Uterus (tissue), 2 donors: ENCODE measurements around the gene REN.

Source experiments
- POLR2A ChIP-seq, 2 donors: fragments of 450-650 bp; IDR thresholded peaks; one replicate each; pipeline ENCODE4 v1.6.1; 2016; ENCODE audit warnings: antibody characterized with exemption in 2 of 2, mild to moderate bottlenecking in 1 of 2, moderate library complexity in 1 of 2
- TF ChIP-seq, protein P1 (sequence below), 4 experiments: fragments of 200-600 bp in 2 of 4; fragments of 450-650 bp in 2 of 4; sonication (generic) in 2 of 4; IDR thresholded peaks; one replicate each; pipeline ENCODE4 v1.5.1; 2016 to 2019; ENCODE audit warnings: antibody characterized with exemption in 4 of 4, mild to moderate bottlenecking in 2 of 4, moderate library complexity in 1 of 4

DNA sequence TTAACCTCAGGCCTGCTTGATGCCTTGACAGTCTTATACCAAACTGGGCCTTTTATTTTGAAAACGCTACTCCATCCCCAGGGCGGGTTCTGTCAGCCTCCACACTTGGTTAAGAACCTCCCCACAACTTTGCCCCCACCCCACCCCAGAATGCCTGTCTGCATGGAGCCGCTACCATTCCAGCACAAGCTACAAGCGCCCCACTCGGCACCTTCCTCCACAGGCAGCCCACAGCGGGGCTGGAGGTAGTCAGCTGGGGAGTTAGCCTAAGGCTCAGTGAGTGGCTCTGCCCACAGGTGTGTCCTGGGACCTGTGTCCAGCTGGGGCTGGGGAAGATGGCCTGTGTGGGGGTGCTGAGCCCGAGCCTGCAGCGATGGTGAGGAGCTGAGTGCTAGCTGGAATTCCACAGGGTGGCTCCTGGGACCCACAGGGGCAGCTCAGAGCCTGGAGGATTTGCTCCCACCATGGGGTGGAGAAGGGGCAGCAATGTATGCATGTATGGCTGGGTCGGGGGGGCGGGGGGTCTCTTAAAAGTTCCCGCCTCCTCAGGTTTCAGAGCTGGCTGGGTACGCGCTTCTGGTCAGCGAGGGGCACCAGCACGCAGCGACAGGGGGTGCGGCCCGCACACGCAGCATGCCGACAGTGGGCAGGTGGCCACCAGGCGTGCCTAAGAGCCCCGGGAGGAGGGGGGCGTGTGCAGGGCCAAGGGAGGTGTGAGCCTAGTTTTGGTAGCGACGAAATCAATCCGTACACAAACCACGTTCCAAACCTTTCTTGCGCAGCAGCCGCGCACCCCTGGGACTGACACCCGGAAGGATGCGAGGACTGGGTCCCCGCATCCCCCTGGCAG, 15.2 kb downstream of the REN start:
- TF ChIP-seq POLR2A (IDR thresholded peaks at IDR 0.05), result no peak
- TF ChIP-seq, protein P1, sequence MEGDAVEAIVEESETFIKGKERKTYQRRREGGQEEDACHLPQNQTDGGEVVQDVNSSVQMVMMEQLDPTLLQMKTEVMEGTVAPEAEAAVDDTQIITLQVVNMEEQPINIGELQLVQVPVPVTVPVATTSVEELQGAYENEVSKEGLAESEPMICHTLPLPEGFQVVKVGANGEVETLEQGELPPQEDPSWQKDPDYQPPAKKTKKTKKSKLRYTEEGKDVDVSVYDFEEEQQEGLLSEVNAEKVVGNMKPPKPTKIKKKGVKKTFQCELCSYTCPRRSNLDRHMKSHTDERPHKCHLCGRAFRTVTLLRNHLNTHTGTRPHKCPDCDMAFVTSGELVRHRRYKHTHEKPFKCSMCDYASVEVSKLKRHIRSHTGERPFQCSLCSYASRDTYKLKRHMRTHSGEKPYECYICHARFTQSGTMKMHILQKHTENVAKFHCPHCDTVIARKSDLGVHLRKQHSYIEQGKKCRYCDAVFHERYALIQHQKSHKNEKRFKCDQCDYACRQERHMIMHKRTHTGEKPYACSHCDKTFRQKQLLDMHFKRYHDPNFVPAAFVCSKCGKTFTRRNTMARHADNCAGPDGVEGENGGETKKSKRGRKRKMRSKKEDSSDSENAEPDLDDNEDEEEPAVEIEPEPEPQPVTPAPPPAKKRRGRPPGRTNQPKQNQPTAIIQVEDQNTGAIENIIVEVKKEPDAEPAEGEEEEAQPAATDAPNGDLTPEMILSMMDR (IDR thresholded peaks at IDR 0.05), result no peak
